ENCODE results near the gene MIX23. TPM values are rescaled to one million over a fixed set of nuclear protein-coding genes. Genes with fewer than 3 reads are reported as not detected.

Gene MIX23
- total RNA-seq, 1 donor from 2014 or later, result 104 TPM

- Histone ChIP-seq H3K27ac (no peak overlapping the region), H3K36me3 (peaks cover 3% of the 10 kb centered on the region), H4K20me1 (ENCODE audit: low read depth) (no peaks in the 10 kb centered on the region), H3F3A (ENCODE audit: low read depth) (peaks cover 27% of the 10 kb centered on the region), H3K4me1 (peaks cover 7% of the 10 kb centered on the region), H3K27me3 (no peaks in the 10 kb centered on the region), H2AFZ (replicated peaks) (no peak overlapping the region), H3K9ac (no peak overlapping the region), H3K4me3 (no peak overlapping the region), H3K79me2 (ENCODE audit: low read depth) (peaks cover 44% of the 10 kb centered on the region), H3K9me3 (ENCODE audit: low read depth) (no peaks in the 10 kb centered on the region), H3K4me2 (no peak overlapping the region)
- no peak for TF ChIP-seq EZH2phosphoT487 (IDR thresholded peaks at IDR 0.05)
- TF ChIP-seq CTCF (IDR thresholded peaks at IDR 0.05), result no peak
- TF ChIP-seq EZH2 (IDR thresholded peaks at IDR 0.05), result no peak
- Mint-ChIP-seq H3K4me3 (no peak overlapping the region), H3K4me1 (peaks cover 4% of the 10 kb centered on the region), H3K36me3 (peaks cover 10% of the 10 kb centered on the region), H3K27ac (no peak overlapping the region), H3K27me3 (ENCODE audit: insufficient read depth, low read depth) (peaks cover under 1% of the 10 kb centered on the region), H3K9me3 (no peaks in the 10 kb centered on the region)
- no peak for DNase-seq (ENCODE audit: low spot score)
Measured at GRCh38 chr3:122421836-122422235, 38.8 kb upstream of the MIX23 start.

GRCh38 chr3:122421101-122421500 lies 38.1 kb upstream of the MIX23 start:
- no peak for TF ChIP-seq EZH2phosphoT487 (IDR thresholded peaks at IDR 0.05)
- TF ChIP-seq CTCF (IDR thresholded peaks at IDR 0.05), result no peak
- no peak for TF ChIP-seq EZH2 (IDR thresholded peaks at IDR 0.05)
- DNase-seq (ENCODE audit: low spot score), result no peak
- Histone ChIP-seq H3K36me3 (peaks cover 3% of the 10 kb centered on the region), H4K20me1 (ENCODE audit: low read depth) (no peaks in the 10 kb centered on the region), H3K79me2 (ENCODE audit: low read depth) (peaks cover 50% of the 10 kb centered on the region), H3K27me3 (no peaks in the 10 kb centered on the region), H3K4me2 (no peak overlapping the region), H3K4me3 (no peak overlapping the region), H3K4me1 (peaks cover 7% of the 10 kb centered on the region), H3K27ac (no peak overlapping the region), H3K9me3 (ENCODE audit: low read depth) (no peaks in the 10 kb centered on the region), H2AFZ (replicated peaks) (no peak overlapping the region), H3K9ac (no peak overlapping the region), H3F3A (ENCODE audit: low read depth) (peaks cover 27% of the 10 kb centered on the region)
- Mint-ChIP-seq H3K4me1 (peaks cover 12% of the 10 kb centered on the region), H3K36me3 (peaks cover 4% of the 10 kb centered on the region), H3K4me3 (no peak overlapping the region), H3K27ac (no peak overlapping the region), H3K27me3 (ENCODE audit: insufficient read depth, low read depth) (peaks cover 4% of the 10 kb centered on the region), H3K9me3 (no peaks in the 10 kb centered on the region)

GRCh38 chr3:122416966-122417365 lies 33.9 kb upstream of the MIX23 start:
- no peak for TF ChIP-seq CTCF (IDR thresholded peaks at IDR 0.05)
- TF ChIP-seq EZH2phosphoT487 (IDR thresholded peaks at IDR 0.05), result no peak
- H3K79me2 ChIP-seq (ENCODE audit: low read depth), result peaks cover 57% of the 10 kb centered on the region
- Mint-ChIP-seq H3K4me1 (peaks cover 26% of the 10 kb centered on the region), H3K36me3 (peaks cover 4% of the 10 kb centered on the region), H3K4me3 (peak overlapping the region; percentile 99), H3K27me3 (ENCODE audit: insufficient read depth, low read depth) (peaks cover 4% of the 10 kb centered on the region), H3K9me3 (no peaks in the 10 kb centered on the region), H3K27ac (peak overlapping the region; percentile 99)
- DNase-seq (ENCODE audit: low spot score), result peak; percentile 7
- H3K27me3 ChIP-seq, result no peaks in the 10 kb centered on the region
- H3K27ac ChIP-seq, result no peak overlapping the region
- H3K9ac ChIP-seq, result peak overlapping the region; percentile 87
- peak overlapping the region; percentile 89 for H3K4me2 ChIP-seq
- no peaks in the 10 kb centered on the region for H4K20me1 ChIP-seq (ENCODE audit: low read depth)
- no peak overlapping the region for H2AFZ ChIP-seq (replicated peaks)
- no peaks in the 10 kb centered on the region for H3K9me3 ChIP-seq (ENCODE audit: low read depth)
- peaks cover 11% of the 10 kb centered on the region for H3K4me1 ChIP-seq
- H3K36me3 ChIP-seq, result no peaks in the 10 kb centered on the region
- peaks cover 12% of the 10 kb centered on the region for H3F3A ChIP-seq (ENCODE audit: low read depth)
- H3K4me3 ChIP-seq, result peak overlapping the region; percentile 89
